Hematopoietic multipotent progenitor cell treated with erythropoietin and hydrocortisone succinate and interleukin-3 and kit ligand, for 8 days (in vitro differentiated cells): ENCODE results near the gene HOXA3.
A peak's percentile ranks its signal among the peaks of the same experiment; 100 is the strongest.

Experiments
- DNase-seq: peaks from one replicate; pipeline ENCODE4 v3.0.0-alpha.2; 2015

HOXA3 gene

DNA sequence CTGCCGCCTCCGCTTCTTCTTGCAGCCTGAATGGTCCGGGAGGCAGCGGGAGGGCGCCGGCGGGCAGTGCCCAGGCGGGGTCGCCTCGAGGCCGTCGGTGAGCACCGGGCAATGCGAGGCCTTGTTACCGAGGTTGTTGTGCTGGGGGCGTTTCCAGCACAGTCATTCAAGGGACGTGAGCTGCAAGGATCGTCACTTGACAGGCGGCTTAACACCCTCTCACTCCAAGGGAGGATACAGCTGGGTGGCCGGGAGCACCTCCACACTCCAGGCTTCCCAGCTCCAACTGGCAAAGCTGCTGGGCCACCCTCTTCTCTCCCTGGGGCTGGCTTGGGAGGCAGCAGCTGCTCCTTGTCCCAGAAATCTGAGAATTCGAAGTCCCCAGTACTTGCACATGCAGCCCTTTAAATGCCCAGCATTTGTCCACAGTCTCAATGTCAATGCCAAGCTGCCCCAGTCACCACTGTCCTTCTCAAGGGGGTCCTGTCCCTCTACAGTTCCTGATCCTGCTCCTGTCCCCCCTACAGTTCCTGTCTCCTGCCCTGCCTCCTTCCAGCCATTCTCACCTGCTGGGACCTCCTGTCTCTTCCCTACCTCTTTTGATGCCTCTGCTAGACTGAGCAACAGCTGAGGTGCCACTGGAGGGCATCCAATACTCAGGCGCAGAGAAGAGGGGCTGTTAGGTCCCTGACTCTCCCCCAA lies 37.1 kb upstream of the HOXA3 start:
- no peak for DNase-seq

DNA sequence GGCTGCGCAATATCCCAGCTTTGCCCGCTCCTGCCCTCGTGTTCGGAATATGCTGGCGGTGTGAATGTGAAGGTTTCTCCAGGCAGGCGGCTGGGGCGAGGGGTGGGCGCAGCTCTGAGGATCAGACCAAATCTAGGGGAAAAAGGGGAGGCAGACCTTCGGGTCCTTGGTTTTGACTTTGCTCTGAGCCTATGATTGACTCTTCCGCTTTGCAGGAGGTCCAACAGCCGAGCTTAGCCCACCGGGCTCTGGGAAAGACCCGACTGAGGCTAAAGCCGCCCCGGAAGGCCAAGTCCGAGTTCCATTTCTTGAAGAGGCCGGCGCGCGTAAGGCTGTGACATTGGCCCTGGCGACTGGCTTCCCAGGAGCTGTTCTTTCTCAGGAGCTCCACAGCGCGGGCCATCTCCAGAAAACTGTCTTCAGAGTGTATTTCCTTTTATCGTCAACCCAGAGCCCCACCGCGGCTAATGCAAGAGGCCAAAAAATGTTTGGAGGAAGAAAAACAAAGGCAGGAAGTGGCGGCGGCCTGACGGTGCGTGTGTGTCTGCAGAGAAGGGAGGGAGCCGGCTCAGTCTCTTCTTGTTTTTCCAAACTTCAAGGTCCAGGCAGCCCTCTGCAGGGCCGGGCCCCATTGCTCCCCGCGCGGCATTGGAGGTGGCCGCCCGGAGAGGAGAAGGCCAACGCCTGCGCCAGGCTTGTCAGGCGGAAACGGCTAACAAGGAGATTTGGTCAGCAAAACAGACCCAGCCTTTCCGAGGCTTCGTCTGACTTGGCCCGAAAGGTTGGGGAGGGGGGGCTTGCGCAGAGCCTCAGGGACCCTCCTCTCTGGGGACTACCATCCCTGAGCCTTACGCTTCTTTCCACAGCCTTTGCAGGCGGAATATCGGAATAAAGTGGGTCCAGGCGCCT lies 36.3 kb upstream of the HOXA3 start:
- no peak for DNase-seq

DNA sequence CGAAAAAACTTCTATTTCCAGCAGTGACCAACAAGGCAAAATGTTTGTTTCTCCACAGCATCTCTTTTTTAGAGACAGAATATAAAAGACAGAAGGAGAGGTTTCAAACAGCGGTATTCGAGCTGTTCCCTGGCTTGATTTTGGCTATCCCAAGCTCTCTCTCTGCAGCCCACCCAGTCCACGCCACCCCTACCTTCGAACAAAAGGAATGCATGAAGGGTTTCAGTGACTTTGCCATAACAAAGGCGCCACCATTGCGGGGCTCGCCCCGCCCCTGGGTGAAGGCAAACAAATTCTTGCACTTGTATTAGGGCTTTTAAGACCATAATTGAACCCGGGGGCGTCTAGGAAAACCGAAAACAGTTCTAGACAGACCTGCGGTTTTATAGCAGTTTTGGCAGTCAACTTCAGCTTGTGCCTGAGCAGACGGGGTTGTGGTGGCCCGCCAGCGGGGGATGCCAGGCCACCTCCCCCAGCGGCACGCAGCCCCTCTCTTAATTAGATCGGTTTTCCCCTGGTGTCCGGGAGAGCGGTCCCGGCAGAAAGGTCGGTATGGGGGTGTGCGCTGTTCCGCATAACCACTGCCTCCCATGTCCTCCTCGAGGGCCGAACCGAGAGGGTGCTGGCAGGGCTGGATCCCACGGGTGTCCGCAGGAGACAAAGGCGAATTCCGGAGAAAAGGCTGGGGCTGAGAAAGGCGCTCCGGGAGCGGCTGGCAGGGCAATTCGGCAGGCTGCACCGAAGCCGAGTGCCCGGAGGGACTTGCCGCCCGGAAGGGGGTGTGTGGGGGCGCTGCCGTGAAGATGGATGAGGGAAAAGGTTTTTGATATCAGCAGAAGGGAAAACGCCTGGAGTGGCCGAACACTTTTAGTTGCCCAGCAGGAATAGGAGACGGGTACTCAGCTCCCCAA lies 35.3 kb upstream of the HOXA3 start:
- no peak for DNase-seq

DNA sequence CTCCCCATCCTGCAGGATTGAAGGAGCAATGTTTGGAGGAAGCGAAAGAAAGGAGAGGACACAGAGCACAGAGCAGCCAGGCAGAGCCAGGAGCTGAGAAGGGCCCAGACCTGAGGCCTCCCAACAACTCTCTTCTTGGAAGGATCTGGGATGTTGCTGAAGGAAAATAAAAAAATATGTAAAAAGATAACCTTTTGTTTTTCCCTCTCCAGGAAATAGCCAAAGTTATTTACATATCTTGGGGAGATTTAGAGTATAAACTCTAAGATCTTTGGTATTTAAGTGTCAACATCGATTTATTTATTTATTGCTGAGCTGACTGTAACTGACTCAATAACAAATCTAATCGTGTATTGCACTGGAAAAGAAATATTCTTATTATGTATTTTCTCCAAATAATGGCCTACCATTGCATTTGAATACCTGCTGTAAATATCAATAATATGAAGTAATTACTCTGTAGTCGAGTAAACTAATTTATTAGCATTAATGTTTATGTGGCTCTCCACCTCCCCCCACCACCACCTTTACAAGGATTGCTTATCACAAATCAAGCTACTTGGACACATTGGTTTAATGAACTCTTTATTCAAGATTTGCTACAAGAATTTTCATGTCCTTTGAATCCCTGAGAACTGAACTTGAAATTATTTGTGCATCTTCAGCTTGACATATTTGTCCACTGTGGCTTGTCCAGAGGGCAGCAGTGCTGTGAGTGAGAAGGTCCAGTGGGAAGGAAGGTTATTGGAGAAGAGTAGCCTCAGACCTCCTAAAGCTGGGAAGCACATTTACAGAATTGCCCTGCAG lies 34.5 kb upstream of the HOXA3 start:
- no peak for DNase-seq

DNA sequence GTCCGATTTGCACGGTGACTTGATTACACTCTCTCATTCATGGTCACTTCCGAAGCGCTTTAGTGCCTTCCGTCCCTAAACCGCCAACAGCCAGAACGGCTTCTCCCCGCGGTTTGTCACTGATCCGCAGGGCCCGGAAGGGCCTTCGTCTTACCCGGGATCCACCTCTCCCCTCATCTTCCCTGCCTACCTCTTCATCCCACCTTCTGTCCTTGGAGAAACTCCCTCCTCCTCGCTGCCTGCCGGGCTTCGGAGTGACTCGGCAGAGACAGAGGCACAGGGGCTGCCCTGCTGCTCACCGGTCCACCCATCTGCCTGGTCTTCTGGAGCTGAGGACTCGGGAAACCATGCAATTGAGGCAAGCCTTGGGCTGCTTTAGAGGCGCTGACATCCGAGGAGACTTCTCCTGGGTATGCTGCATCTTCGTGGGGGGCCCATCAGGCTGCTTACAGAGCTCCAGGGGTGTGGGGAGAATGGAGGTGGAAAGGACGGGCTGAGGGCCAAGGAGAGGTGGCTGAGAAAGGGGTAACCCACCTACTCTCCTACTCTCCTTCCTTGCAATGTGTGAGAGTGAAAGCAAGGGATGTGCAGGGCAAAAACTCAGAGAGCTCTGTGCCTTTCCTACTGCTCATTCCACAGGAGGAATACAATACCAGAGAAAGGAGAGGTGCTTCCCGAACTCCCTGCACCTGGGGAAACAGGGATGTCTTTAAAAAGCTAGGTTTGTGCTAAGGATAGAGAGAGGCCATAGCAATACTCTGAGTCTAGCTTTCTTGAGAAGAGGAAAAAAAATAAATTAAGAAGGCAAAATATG lies 33.7 kb upstream of the HOXA3 start:
- DNase-seq = no peak

DNA sequence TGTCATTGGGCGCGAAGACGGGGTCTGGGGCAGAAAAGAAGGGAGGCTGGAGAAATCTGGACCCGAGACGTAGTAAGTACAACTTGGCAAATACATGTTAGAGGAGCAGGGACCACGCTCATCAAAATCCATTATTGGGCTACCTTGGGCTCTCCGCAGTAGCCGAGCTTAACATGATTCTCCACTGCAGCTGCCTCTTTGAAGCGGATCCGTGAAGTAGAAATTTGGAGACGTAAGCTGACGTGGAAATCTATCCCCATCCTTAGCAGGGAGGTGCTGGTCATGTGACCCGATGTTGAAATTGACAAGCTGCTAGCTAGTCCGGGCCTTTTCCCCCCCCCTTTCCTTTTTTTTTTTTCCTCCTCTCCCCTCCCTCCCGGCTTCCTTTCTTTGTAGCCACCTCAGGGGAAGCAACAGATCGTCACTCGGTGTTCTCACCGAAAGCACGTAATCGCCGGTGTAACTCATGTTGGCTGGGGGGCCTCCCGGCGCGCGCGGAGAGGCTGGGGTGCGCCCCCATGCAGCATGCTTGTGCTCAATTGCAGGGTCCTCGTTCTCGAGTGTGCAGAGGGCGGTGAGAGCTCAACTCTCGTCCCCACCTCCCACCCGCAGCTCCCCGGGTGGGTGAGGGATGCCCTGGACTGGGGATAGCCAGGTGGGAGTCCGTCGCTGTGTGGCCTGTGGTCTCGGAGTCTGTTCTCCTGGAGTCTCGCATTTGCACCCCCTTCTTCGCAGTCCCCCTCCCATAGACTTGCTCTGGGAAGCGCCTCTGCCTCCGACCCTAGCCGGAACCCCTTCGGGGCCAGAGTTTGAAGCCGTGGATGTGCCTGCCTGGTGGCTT lies 32.9 kb upstream of the HOXA3 start, which contains the start of gene HOXA11:
TSS of gene HOXA11 (minus strand) at position 220 of the 841 bp plus-strand sequence. CDS start at position 132, 88 bp downstream.
- DNase-seq = no peak

DNA sequence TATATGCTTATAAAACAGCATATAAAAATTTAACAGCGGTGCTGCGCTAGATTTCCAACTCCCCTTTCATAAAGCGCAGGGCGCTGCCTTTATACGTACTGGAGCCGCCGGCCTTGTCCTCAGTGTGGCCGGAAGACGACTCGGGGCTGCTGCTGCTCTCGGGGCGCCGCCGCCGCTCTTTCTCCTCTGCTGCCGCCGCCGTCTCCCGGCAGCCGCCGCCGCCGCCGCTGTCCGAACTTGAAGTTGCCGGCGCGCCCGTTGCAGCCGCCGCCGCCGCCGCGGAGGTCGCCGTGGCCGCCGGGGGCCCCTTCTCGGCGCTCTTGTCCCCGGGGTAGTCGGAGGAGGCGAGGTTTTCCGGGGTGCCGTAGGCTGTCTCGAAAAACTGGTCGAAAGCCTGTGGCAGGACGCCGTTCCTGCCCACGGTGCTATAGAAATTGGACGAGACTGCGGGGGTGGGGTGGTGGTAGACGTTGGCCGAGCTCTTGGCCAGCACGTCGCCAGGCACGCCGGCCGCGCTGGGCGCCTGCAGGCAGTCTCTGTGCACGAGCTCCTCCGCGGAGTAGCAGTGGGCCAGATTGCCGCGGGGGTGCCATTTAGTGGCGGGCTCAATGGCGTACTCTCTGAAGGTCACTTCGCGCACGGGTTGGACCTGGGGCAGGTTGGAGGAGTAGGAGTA lies 32.1 kb upstream of the HOXA3 start:
- no peak for DNase-seq

DNA sequence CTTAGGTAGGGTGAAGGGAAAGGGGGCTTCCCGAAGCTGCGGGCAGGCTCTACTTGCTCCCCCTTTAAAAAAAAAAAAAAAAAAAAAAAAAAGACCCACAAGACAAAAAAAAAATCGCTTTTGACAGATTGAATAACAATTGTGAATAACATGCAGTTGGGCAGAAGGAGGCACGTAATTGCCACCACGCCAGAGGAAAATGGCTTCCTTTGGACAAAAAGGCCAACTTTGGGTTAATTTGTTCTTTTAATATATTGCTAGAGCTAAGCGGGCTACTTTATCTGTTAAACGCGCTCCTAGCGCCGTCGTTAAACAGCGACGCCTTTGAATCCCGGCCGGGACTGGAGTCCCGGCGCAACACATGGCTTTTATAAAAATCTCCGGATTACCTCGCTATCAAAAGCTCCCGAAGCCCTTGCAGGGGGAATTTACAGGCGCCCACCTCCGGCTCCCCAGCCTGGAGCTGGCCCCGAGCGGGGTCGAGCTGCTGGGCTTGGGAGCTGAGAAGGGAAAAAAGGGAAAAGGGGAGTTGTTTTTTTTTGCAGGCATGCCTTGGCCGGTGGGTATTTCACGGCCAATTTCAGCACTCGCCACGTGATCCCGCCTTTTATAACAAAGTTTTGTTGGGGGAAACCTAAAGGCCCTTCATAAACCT lies 31.4 kb upstream of the HOXA3 start:
- no peak for DNase-seq

DNA sequence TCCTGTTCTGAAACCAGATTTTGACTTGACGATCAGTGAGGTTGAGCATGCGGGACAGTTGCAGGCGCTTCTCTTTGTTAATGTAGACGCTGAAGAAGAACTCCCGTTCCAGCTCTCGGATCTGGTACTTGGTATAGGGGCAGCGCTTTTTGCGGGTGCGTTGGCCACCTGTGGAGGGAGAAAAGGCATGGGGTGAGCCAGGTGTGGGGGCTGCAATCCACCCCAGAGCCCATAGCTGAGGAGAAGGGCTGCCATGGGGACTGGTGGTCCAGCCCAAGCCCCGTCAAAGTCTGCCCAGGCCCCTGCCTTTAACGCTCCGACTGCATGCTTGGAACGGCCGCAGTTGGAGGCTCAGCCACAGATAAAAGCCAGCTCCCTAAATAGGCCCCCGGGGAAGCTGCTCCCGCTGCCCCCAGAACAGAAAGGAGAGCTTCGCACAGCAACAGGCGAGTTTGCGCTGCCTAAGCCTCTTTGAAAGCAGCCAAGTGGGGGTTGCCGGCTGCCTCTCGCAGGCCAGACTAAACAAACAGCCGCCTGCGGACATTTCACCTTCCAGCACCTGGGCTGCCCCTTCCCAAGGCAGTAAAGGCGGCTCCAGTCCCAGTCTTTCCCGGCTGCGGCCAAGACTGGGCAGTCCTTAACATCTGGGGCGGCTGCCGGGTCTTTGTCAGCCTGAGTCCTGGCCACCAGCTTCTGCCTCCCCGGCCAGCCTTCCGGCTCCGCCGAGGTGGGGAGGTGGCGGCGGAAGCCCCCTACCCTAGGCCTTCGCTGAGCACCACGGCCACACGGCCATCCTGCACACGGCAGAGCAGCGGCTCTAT lies 30.7 kb upstream of the HOXA3 start:
- no peak for DNase-seq

DNA sequence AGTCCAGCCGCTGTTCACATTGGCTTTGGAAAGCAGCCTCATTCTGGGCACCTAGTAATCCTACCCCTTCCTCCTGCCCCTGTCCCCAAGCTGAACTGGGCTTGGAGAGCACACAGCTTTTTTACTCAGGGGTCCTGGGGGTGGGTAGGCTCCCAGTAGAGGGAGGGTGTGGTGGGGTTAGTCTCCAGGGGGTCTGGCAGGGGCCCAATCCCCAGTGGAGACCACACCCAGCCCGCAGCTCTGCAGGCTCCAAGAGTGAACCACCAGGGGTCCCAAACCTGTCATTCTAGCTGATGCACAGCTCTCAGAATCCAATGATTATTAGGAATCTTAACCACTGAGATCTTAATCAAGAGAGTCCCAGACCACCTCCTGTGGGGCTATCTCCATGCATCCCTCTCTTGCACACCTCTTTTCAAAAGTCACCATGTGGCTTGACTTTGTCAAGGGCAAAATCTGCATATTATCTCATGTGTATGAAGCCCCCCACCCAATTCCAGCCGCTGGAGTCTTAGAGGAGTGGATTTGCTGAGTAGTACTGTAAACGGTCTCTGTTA lies 30.0 kb upstream of the HOXA3 start:
- DNase-seq = no peak

DNA sequence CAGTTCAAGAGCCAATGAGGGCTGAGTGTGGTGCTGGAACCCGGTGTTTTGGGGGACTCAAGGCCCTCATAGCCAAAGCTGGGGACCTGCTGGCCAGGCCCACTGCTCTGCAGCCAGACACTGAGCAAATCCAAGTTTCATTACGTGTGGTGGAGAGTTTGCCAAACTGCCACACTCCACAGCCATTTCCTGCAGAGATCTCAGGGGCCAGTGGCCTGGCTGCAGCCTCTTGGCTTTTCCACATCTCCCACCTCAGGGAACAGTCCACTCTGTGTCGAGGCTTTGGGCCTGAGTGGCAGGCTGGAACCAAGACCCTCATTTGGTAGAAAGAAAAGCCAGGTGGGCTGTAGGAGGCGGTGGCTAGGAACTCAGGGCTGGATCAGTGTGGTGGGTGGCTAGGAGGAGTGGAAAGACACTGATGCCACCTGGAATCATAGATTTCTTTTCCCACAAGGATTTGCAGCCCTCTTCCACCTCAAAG lies 29.5 kb upstream of the HOXA3 start:
- no peak for DNase-seq

DNA sequence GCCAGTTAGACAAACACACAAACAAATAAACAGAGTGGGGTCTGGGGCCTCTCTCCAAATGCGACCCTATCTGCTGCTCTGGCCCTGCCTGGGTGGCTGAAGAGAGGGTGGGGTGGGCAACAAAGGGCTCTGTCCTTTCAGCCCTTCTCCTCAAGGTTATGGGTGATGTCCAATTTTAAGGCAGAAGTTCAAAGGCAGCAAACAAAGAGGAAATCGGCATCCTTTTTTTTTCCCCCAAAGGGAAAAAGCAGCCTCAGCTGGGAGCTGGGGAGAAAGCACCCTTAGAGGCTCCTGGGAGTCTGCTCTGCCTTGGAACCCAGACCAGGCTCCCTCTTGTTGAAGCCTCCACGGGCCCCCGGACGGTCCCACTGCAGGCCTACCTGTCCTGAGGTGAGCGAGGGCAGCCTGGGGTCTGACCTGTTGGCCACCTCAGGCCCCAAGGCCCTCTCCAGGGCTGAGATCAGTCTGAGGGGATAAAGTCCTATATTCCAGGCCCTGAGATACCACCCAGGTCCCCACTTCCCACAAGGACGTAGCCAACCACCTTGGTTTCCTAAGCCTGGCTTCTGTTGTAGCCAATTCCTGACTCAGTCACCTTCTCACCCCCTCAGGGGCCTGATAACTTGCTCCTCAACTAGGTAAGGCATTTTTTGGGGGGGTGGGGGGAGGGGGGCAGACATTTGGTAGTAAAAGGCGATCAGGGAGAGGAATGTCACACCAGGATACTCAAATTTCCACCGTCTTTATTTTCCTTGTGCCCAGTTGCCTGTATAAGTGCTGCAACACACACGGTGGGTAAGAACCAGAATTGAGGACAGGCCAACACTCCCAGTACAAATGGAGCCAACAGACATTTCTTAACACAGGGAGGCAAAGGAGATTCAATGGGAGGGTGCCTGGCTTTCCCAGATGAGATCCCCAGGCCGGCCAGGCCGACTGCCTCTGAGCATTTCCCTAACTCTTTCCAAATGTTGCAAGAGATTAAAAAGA lies 28.3 kb upstream of the HOXA3 start:
- no peak for DNase-seq

DNA sequence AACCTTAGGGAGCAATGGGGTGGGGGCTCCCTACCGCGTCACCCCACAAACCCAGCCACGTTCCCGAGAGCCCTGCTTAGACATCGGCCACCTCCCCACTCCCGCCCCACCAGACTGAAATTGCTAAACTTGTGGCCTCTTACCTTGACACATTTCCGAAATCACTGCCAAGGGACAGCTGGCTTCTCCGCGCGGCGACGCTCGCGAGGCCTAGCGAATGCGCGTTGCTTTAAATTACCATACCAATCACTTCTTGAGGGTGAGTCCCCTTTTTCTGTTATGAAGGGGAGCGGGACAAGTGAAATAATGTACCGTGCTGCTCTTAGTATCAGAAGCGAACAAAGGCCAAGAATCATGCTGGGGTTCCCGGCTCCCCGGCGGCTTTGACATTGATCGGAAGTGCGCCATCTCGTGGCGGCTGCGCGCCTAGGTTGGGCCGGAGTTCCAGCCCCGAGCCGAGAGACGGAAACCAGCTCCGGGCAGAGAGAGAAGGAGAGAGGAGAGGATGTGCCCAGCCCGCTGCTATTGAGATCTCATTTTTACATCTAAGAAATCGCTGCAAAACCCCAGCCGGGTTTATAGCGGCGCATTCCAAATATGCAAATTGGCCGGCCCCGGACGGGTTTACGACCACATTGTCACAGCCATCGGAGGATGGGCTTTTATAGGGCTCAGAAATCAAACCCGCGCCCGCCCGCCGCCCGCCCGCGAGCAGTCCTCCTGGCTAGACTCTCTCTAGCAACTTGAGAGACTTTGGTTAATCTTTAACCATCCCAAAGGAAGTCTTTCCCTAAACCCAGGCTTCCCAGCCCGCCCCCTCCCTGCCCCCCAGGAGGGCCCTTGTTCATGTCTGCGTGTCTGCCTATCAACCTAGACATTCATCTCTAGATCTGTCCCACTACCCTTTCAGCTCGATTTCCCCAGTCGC lies 27.4 kb upstream of the HOXA3 start:
- DNase-seq = peak; percentile 68

DNA sequence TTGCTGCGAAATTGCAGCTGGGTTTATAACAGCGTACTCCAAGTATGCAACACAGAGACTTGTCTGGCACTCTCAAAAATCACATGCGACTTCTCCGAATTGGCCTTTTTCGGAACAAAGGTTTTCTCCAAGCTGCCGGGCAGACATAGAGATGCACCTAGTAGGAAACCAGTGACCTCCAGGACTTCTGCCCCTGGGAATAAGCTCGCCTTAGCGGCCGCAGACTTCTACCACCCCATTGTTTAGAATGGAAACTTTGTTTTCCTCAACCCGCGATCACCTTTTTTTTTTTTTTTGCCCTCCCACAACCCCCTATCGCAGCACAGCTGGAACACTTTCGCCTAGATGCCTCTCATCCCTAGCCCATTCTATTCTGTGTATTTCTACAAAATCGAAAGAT lies 26.6 kb upstream of the HOXA3 start:
- no peak for DNase-seq

DNA sequence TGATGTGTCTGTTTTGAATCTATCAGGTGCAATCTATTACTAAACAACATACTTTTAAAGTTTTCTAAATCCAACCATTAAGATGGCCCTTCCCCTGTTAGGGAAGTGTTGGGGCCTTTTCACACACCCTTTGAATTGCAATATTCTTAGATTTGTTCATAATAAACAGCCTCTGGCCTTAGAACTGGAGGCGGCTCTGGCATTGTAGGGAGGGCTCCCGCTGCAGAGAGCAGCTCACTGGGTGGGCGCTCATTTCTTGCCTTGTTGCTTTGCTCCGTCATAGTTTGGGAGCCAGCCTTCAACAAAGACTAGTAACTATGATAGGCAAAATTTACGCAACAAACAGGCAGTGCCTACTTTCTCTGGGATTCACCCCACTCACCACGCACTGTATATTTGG lies 26.0 kb upstream of the HOXA3 start:
- DNase-seq = no peak
